CD4-positive, alpha-beta T cell treated with Interleukin-15 for 1 hour (primary cell): ENCODE data around the gene SMPD3.

Experiments
- DNase-seq: peaks from one replicate; pipeline ENCODE4 v3.0.0-alpha.2; 2020

SMPD3 gene

GRCh38 chr16:68351463-68351862, 96.8 kb downstream of the SMPD3 start:
- no peak for DNase-seq

- DNase-seq, result no peak
Observed at GRCh38 chr16:68350813-68351350, 97.4 kb downstream of the SMPD3 start.

GRCh38 chr16:68349838-68350410, 98.4 kb downstream of the SMPD3 start:
- DNase-seq, result no peak

- DNase-seq, result no peak
Observed at GRCh38 chr16:68348639-68349445, 99.5 kb downstream of the SMPD3 start.

- no peak for DNase-seq
Observed at GRCh38 chr16:68347605-68348004, 100.7 kb downstream of the SMPD3 start.

GRCh38 chr16:68346892-68347480, 101.3 kb downstream of the SMPD3 start:
- no peak for DNase-seq

GRCh38 chr16:68345958-68346635, 102.2 kb downstream of the SMPD3 start:
- no peak for DNase-seq

- DNase-seq, result no peak
Observed at GRCh38 chr16:68345351-68345810, 102.9 kb downstream of the SMPD3 start.

GRCh38 chr16:68344252-68344651, 104.1 kb downstream of the SMPD3 start:
- DNase-seq, result no peak

GRCh38 chr16:68343137-68343536, 105.2 kb downstream of the SMPD3 start:
- no peak for DNase-seq

GRCh38 chr16:68342620-68343019, 105.7 kb downstream of the SMPD3 start:
- no peak for DNase-seq

- DNase-seq, result no peak
Observed at GRCh38 chr16:68339214-68339613, 109.1 kb downstream of the SMPD3 start.

- no peak for DNase-seq
Observed at GRCh38 chr16:68338326-68339119, 109.8 kb downstream of the SMPD3 start.

- DNase-seq, result no peak
Observed at GRCh38 chr16:68335175-68335574, 113.1 kb downstream of the SMPD3 start.

- no peak for DNase-seq
Observed at GRCh38 chr16:68332411-68333121, 115.7 kb downstream of the SMPD3 start.

GRCh38 chr16:68331879-68332410, 116.4 kb downstream of the SMPD3 start:
- no peak for DNase-seq

- DNase-seq, result no peak
Observed at GRCh38 chr16:68328860-68329390, 119.4 kb downstream of the SMPD3 start.

GRCh38 chr16:68328151-68328859, 120.0 kb downstream of the SMPD3 start:
- peak; percentile 81 for DNase-seq

GRCh38 chr16:68324780-68325357, 123.4 kb downstream of the SMPD3 start:
- no peak for DNase-seq

- DNase-seq, result no peak
Observed at GRCh38 chr16:68324336-68324735, 124.0 kb downstream of the SMPD3 start.
